GM19324 (cell line): ENCODE results near the gene REM1.
"Not testable (repeated sequence)": the region's sequence is repeated elsewhere in the genome, so short reads cannot be mapped to it uniquely, and the experiment has no call there.

Experiments
- ATAC-seq: cut with Tn5 transposase; IDR thresholded peaks from one replicate; pipeline ENCODE4 v1.9.1; 2021; ENCODE audit warnings: mild to moderate bottlenecking, moderate library complexity; ENCODE audit not compliant: unreplicated experiment, low FRiP score

Gene REM1

DNA sequence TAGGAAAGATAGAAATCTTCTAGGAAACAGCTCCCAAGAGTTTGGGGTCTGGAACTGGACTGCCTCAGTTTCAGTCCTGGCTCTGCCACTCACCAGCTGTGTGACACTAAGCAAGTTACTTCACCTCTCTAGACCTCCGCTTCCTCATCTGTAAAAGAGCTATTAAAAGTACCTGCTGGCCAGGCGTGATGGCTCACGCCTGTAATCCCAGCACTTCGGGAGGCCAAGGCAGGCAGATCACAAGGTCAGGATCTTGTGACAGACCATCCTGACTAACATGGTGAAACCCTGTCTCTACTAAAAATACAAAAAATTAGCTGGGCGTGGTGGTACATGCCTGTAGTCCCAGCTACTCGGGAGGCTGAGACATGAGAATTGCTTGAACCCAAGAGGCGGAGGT lies 46.2 kb downstream of the REM1 start:
- not testable (repeated sequence) for ATAC-seq

GRCh38 chr20:31522731-31523130 lies 47.6 kb downstream of the REM1 start:
- ATAC-seq, result no peak

GRCh38 chr20:31523361-31524283 lies 48.5 kb downstream of the REM1 start:
- no peak for ATAC-seq

DNA sequence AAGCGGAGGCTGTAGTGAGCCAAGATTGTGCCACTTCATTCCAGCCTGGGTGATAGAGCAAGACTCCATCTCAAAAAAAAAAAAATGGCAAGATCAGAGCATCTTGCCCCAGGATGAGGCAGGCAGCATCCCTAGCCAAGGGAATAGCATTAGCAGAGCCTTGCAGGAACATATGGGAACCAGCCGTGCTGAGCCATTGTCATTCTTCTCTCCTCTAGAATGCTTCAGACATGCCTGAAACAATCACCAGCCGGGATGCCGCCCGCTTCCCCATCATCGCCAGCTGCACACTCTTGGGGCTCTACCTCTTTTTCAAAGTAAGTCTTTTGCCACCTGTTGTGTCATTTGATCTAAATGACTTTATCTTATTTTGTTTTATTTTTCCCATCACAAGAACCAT lies 52.2 kb downstream of the REM1 start:
- no peak for ATAC-seq
